ENCODE measurements around the gene PSMG3.

- TF ChIP-seq ZNF274 (IDR thresholded peaks at IDR 0.05; ENCODE audit: low read depth, low read length) (no peak), YY1 (IDR thresholded peaks at IDR 0.05; ENCODE audit: insufficient read depth, insufficient read length) (no peak)
Measured at GRCh38 chr7:1591876-1592275, 22.0 kb upstream of the PSMG3 start.

All from NT2/D1 (cell line).